ENCODE data around the gene TGM2. TPM values are rescaled to one million over a fixed set of nuclear protein-coding genes. Genes with fewer than 3 reads are reported as not detected.
A peak's percentile ranks its signal among the peaks of the same experiment; 100 is the strongest.

Gene TGM2
- total and polyA plus RNA-seq, 9 of the 15 experiments (the other 6 are each of a cell fraction or from before 2014, with no cell fraction given) = 5.5 to 78.5 (median 37.6) TPM

DNA sequence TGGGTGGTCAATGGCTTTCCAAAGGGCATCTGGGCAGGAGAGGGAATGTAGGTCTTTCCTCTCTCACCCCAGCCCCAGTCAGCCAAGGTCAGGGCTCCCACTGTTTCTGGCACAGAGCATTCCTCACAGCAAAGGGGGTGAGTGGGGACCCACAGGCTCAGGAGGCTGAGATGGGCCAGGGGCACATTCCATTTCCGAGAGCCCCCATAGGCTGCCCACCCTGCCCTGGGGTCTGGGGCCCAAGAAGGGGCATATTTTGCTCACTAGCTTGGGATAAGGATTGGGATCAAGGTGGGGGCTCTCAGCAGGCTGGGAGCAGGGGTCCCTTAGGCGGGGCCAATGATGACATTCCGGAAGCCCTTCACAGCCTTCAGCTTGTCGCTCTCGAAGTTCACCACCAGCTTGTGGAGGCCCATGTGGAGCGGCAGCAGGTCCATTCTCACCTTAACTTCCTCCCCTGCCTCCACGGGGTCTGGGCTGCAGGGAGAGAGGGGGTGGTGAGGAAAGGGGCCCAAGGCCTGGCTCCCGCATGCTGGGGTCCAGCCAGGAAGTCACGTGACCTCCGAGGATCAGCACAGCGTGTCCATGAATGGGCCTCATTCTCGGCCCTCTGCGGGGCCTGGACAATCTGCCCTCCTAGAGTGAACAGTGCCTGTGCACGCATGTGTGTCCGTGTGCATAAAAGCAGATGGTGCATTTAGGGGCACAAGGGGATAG is 35.0 kb downstream of the TGM2 start:
- H3K4me3 ChIP-seq = no peak overlapping the region
- no peak for FAIRE-seq
- in situ Hi-C loops (cut with MboI) = no loop called here
- peaks cover 48 to 49% of the 10 kb centered on the region in 2 experiments for H3K4me1 ChIP-seq (replicated peaks in 1 of 2; ENCODE audit: control insufficient read depth in 2 of 2, insufficient read depth in 2 of 2, low read length in 2 of 2)
- H2AFZ ChIP-seq (ENCODE audit: low read depth, low read length) = no peak overlapping the region
- H4K20me1 ChIP-seq (replicated peaks; ENCODE audit: control insufficient read depth, insufficient read depth, low read length) = 0 out of 2 replicates have a peak, but pooled peaks cover 4% of the 10 kb centered on the region
- POLR2A ChIA-PET = interaction anchor here (0.6 to 3.4 kb wide), 4 partner anchors 7 to 27 kb away, joined by 3 to 14 read pairs (median 8); no protein-coding TSS in a partner anchor
- WGBS (ENCODE audit: insufficient coverage, low coverage, missing lambda C conversion rate) = 93% methylated on average over 11 of the region's 15 CpGs
- no peak overlapping the region for H3K27ac ChIP-seq (ENCODE audit: extremely low read depth, low read depth, low read length)
- intact Hi-C loops (cut with micrococcal nuclease) = no loop called here
- peak overlapping the region in 1 of 2 experiments; percentile 18; a peak in 2 of 4 replicates for H3K9ac ChIP-seq (ENCODE audit: insufficient read depth in 1 of 2, low read depth in 2 of 2, low read length in 2 of 2)
- H3K27me3 ChIP-seq (ENCODE audit: control insufficient read depth in 2 of 2, insufficient read depth in 2 of 2, low read length in 2 of 2) = no peaks in the 10 kb centered on the region
- peaks cover 38% of the 10 kb centered on the region; the same call in 2 of the 3 replicates for H3K36me3 ChIP-seq (ENCODE audit: control insufficient read depth, insufficient read depth, low read length)
- H3K9me3 ChIP-seq (replicated peaks; ENCODE audit: control insufficient read depth, insufficient read depth, low read depth, low read length) = no peaks in the 10 kb centered on the region
- TF ChIP-seq, protein P1, sequence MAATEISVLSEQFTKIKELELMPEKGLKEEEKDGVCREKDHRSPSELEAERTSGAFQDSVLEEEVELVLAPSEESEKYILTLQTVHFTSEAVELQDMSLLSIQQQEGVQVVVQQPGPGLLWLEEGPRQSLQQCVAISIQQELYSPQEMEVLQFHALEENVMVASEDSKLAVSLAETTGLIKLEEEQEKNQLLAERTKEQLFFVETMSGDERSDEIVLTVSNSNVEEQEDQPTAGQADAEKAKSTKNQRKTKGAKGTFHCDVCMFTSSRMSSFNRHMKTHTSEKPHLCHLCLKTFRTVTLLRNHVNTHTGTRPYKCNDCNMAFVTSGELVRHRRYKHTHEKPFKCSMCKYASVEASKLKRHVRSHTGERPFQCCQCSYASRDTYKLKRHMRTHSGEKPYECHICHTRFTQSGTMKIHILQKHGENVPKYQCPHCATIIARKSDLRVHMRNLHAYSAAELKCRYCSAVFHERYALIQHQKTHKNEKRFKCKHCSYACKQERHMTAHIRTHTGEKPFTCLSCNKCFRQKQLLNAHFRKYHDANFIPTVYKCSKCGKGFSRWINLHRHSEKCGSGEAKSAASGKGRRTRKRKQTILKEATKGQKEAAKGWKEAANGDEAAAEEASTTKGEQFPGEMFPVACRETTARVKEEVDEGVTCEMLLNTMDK (IDR thresholded peaks at IDR 0.05; ENCODE audit: borderline replicate concordance, insufficient read depth, low read depth, low read length, poor library complexity, severe bottlenecking) = no peak
- TF ChIP-seq, protein P2, sequence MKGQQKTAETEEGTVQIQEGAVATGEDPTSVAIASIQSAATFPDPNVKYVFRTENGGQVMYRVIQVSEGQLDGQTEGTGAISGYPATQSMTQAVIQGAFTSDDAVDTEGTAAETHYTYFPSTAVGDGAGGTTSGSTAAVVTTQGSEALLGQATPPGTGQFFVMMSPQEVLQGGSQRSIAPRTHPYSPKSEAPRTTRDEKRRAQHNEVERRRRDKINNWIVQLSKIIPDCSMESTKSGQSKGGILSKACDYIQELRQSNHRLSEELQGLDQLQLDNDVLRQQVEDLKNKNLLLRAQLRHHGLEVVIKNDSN (CRISPR knock-in tag; IDR thresholded peaks at IDR 0.05) = peak; percentile 16; the same call in 1 of the 2 replicates
- ATAC-seq = no peak
- no peaks in the 10 kb centered on the region for H3K9me1 ChIP-seq (ENCODE audit: control insufficient read depth, insufficient read depth, low read length)
- CTCF ChIA-PET (ENCODE audit: low intra/inter-chr PET ratio) = no interaction called here
- no peaks in the 10 kb centered on the region for H3K79me2 ChIP-seq (ENCODE audit: control insufficient read depth, insufficient read depth, low read length)
- DNase-seq (ENCODE audit: extremely low read depth in 1 of 4, low spot score in 3 of 4) = no peak
- no peak overlapping the region for H3K4me2 ChIP-seq (ENCODE audit: insufficient read depth, low read length)
- no TSS peak for BruUV-seq (replicated peaks)
